Ascending aorta (tissue), 2 donors: ENCODE results near the gene SH2D5. TPM values are rescaled to one million over a fixed set of nuclear protein-coding genes. Genes with fewer than 3 reads are reported as not detected.

Experiments used
- DNase-seq, 2 donors: peaks; one replicate each; pipeline ENCODE4 v3.0.0-alpha.2; 2019; ENCODE audit warnings: low spot score in 2 of 2
- H3K27ac ChIP-seq, 2 donors: fragments of 200-600 bp; sonication (generic); one replicate each; pipeline ENCODE4 v1.5.1; 2016 to 2017; ENCODE audit warnings: mild to moderate bottlenecking in 1 of 2
- H3K27me3 ChIP-seq: fragments of 200-600 bp; sonication (generic); one replicate; pipeline ENCODE4 v1.5.1; 2017
- H3K36me3 ChIP-seq, 2 donors: fragments of 200-600 bp; sonication (generic); one replicate each; pipeline ENCODE4 v1.5.1; 2016
- H3K4me1 ChIP-seq, 2 donors: fragments of 200-600 bp; sonication (generic); one replicate each; pipeline ENCODE4 v1.5.1; 2016 to 2017; ENCODE audit warnings: mild to moderate bottlenecking in 1 of 2
- H3K4me3 ChIP-seq, 2 donors: fragments of 200-600 bp; sonication (generic); one replicate each; pipeline ENCODE4 v1.5.1; 2016 to 2017; ENCODE audit warnings: mild to moderate bottlenecking in 1 of 2
- H3K9me3 ChIP-seq, 2 donors: fragments of 200-600 bp; sonication (generic); one replicate each; pipeline ENCODE4 v1.5.1; 2016
- CTCF ChIP-seq, 3 experiments: fragments of 200-600 bp in 2 of 3; fragments of 450-650 bp in 1 of 3; sonication (generic) in 2 of 3; IDR thresholded peaks; one replicate each; pipeline ENCODE4 v1.5.1; 2016 to 2019; ENCODE audit warnings: antibody characterized with exemption in 3 of 3, mild to moderate bottlenecking in 1 of 3, moderate library complexity in 1 of 3
- intact Hi-C: fragments of 100-400 bp; cut with DNase I; formaldehyde crosslinking; loops from one replicate; pipeline ENCODE4 v1.15.1; 2023
- total RNA-seq: library from RNA; depleted of rRNA; stranded (reverse); fragments of >200 nt; gene quantifications from one replicate; pipeline ENCODE4 v1.1.0, GENCODE V29; 2016

Gene SH2D5
- total RNA-seq, 1 donor from 2014 or later: not detected

DNA sequence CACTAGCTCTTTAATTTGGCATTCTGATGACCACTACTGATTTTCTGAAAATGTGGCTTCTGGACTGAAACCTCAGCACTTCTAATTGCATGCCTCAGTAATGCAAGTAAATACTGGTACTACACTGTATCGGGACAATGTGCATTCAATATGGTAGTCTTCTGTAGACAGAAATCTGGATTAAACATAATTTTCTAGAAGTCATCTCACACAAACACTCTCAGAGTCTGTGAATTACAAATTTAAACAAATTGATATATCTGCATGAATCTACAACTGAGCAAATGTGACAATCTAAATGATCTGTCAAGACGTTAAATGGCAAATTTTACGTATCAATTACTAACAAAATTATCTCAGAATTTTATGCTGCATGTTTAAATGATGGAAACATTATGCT, 30.9 kb upstream of the SH2D5 start:
- H3K4me3 ChIP-seq: no peak overlapping the region
- no peaks in the 10 kb centered on the region for H3K4me1 ChIP-seq
- H3K27ac ChIP-seq: no peak overlapping the region
- no peak for TF ChIP-seq CTCF (IDR thresholded peaks at IDR 0.05)
- no peak for DNase-seq
- no peaks in the 10 kb centered on the region for H3K27me3 ChIP-seq
- intact Hi-C loops: no loop called here
- H3K36me3 ChIP-seq: peaks cover 86 to 96% of the 10 kb centered on the region in 2 donors
- H3K9me3 ChIP-seq: no peaks in the 10 kb centered on the region

DNA sequence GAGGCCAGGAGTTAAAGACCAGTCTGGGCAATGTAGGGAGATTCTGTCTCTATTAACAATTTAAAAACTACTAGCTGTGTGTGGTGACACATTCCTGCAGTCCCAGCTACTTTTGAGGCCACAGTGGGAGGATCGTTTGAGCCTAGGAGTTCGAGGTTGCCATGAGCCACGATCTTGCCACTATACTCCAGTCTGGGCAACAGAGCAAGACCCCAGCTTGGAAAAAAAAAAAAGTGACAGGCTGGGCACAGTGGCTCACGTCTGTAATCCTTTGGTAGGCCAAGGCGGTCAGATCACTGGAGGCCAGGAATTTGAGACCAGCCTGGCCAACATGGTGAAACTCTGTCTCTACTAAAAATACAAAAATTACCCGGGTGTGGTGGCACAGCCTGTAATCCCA, 27.8 kb upstream of the SH2D5 start:
- Histone ChIP-seq H3K4me1 (no peaks in the 10 kb centered on the region), H3K36me3 (peaks cover 82 to 96% of the 10 kb centered on the region in 2 donors)
- intact Hi-C loops: no loop called here

DNA sequence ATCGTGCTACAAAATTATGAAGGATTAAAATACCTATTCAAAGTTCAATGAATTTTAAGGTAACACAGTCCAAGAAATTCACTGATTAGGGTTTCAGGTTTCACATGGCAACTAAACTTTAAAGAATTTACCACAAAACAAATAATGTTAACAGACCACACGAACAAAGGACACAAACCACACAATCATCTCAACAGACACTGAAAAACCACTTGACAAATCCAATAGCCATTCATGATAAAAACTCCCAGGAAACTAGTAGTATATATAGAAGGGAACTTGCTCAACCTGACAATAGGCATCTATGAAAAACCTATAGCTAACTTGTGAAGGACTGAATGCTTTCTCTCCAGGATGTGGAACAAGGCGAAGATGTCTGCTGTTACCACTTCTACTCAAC, 21.1 kb upstream of the SH2D5 start:
- no peaks in the 10 kb centered on the region for H3K4me1 ChIP-seq
- no peaks in the 10 kb centered on the region for H3K27me3 ChIP-seq
- no peak overlapping the region for H3K4me3 ChIP-seq
- TF ChIP-seq CTCF (IDR thresholded peaks at IDR 0.05): no peak
- no peak overlapping the region for H3K27ac ChIP-seq
- H3K36me3 ChIP-seq: peaks cover 59 to 71% of the 10 kb centered on the region in 2 donors
- H3K9me3 ChIP-seq: no peaks in the 10 kb centered on the region
- intact Hi-C loops: no loop called here
- DNase-seq: no peak

More for the DNA sequence above, 27.8 kb upstream of the SH2D5 start:
- no peak for TF ChIP-seq CTCF (IDR thresholded peaks at IDR 0.05)
- no peak for DNase-seq
- Histone ChIP-seq H3K4me3 (no peak overlapping the region), H3K9me3 (no peaks in the 10 kb centered on the region), H3K27ac (no peak overlapping the region), H3K27me3 (no peaks in the 10 kb centered on the region)

DNA sequence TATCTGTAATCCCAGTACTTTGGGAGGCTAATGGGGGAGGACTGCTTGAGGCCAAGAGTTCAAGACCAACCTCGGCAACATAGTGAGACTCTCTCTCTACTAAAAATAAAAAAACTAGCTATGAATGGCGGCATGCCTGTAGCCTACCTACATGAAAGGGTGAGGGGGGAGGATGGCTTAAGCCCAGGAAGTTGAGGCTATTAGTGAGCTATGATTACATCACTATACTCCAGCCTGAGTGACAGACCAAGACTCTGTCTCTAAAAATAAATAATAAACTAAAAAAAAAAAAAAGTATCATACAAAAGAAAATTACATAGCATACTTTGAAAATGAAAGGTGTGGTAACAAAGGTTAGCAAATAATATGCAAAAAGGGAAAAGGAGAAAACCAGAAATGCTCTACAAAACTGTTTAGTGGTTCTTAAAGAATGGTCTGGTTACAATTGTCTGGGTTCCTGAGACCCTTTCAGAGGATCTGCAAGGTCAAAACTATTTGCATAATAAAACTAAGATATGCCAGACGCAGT, 19.0 kb upstream of the SH2D5 start:
- TF ChIP-seq CTCF (IDR thresholded peaks at IDR 0.05): no peak
- no peak for DNase-seq
- Histone ChIP-seq H3K27me3 (no peaks in the 10 kb centered on the region), H3K9me3 (no peaks in the 10 kb centered on the region), H3K36me3 (peaks cover 59 to 71% of the 10 kb centered on the region in 2 donors), H3K4me3 (no peak overlapping the region), H3K4me1 (no peaks in the 10 kb centered on the region), H3K27ac (no peak overlapping the region)
- intact Hi-C loops: no loop called here

DNA sequence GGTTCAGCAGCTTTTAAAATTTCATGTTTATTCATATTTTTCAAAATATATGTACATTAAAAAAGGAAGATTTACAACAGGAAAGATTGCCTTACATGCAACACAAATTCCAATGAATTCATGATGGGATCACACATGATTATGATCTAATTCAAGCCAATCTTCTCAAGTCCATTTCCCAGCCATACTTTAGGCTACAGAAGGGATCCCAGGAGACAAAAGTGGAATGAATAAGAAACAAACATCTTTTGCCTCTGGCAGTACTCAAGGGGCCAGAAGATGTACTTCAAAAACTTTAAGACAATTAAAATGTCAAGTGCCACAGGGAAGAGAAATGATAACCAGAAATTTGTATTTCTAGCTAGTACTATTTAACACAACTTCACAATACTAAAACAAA, 10.2 kb upstream of the SH2D5 start:
- Histone ChIP-seq H3K27ac (no peak overlapping the region), H3K9me3 (no peaks in the 10 kb centered on the region), H3K4me1 (no peaks in the 10 kb centered on the region), H3K4me3 (no peak overlapping the region), H3K36me3 (peaks cover 63 to 75% of the 10 kb centered on the region in 2 donors), H3K27me3 (no peaks in the 10 kb centered on the region)
- DNase-seq: no peak
- TF ChIP-seq CTCF (IDR thresholded peaks at IDR 0.05): no peak
- intact Hi-C loops: no loop called here

- Histone ChIP-seq H3K27ac (no peak overlapping the region), H3K4me1 (no peaks in the 10 kb centered on the region), H3K36me3 (peaks cover 51 to 63% of the 10 kb centered on the region in 2 donors), H3K4me3 (no peak overlapping the region), H3K27me3 (no peaks in the 10 kb centered on the region), H3K9me3 (no peaks in the 10 kb centered on the region)
- no peak for DNase-seq
- no peak for TF ChIP-seq CTCF (IDR thresholded peaks at IDR 0.05)
- intact Hi-C loops: no loop called here
These were observed 8.3 kb upstream of the SH2D5 start for GRCh38 chr1:20740781-20741180.
